ENCODE results near the gene CFAP47.

The CFAP47 gene

DNA sequence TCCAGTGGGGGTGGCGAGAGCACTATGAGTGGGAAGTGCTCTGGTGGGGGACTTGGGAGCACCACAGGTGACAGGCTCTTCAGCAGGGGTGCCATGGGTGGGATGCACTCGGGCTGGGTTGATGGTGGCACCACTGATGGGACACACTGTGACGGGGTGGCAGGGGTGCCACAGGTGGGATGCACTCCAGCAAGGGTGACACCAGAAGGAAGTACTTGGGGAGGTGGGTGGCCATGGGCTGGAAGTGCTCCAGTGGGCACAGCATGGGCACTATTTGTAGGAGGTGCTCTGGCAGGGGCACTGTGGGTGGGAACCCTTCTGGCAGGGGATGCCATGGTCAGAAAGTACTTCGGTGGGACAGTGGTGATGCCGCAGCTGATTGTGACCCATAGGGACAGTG is 346.6 kb downstream of the CFAP47 start:
- DNase-seq, result no peak

- no peak for DNase-seq
These were observed 390.6 kb downstream of the CFAP47 start for GRCh38 chrX:36310136-36310535.

DNA sequence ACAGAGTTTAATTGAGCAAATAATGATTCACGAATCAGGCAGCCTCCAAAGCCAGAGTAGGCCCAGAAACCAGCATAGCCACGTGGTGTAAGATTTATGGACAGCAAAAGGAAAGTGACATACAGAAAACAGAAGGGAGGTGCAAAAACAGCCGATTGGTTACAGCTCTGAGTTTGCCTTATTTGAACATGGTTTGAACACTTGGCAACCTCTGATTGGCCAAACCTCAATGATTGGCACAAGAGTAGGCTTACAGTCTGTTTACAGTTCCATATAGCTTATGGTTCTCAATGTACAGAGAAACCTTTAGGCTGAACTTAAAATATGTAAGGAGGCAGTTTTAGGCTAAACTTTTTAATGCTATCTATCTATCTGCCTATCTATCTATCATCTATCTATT is 394.8 kb downstream of the CFAP47 start:
- no peak for DNase-seq

GRCh38 chrX:36334572-36334971 is 415.0 kb downstream of the CFAP47 start:
- DNase-seq, result no peak

DNA sequence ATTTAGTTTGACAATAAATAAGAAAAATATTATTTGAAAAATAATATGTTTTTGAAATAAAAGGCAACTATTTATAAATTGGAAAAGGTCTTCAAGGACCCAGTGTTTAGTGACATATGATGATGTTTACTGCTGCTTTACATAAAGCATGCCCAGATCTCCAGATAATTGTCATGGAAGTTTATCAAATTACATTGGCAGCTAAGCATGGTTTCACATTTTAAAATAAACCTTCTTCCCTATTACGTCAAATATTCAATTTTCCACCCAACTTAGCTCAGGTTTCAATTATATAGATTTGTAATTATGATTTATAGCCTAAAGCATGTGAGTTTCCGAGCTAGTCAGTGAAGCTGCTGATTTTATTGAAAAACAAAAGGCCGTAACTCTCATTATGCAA is 417.2 kb downstream of the CFAP47 start:
- no peak for DNase-seq

GRCh38 chrX:36344301-36344700 is 424.8 kb downstream of the CFAP47 start:
- no peak for DNase-seq

DNA sequence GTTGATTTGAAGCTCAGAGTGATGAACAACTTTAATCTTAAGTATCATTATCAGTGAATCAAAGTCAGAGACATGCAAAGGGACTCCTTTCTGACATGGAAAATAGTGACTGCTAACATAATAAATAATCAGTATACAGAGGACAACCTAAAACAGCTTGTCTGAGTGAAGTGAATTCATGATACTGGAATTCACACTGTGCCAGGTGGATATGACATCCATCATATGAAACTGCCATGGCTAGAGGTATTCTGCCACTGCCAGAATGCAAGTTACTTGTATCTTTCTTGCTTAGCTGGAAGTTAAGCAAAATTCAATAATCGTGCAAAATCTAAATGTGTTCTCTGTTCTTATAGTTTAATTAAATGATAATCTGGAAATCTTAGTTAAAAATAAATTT is 429.0 kb downstream of the CFAP47 start:
- DNase-seq, result no peak

DNA sequence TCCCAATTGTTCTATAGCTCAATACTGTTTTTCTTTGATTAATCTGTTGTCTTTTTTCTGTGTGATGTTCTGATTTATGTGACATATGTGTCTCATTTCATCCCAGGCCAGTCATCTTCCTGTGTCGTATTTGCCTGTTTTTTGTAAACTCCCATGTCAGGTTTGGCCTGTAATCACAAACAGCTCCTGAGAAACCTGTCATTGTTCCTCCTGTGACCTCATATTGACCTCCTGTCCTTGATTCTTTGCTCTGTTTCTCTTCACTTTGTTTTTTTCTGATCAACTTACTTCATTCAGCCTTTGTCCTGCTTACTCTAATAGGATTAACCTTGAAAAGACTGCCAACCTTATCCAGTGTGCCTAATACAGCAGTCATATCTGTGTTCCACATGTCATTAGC is 438.3 kb downstream of the CFAP47 start:
- no peak for DNase-seq

DNA sequence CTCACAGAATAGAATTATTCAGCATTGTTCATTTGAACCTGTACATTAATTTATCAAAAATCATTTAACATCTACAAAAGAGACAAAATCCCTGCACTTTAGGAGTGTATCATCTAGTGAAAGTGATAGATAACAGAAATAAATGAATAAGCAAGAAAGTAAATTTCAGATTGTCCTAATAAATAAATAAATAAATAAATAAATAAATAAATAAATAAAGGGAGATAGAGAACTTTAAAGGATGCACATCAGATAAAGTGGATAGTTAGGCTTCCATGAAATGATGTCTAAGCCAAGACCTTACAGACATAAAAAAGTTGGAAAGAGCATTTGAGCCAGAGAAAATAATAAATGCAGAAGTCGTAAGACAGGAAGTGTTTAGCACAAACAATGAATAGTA is 444.7 kb downstream of the CFAP47 start:
- DNase-seq, result no peak

DNA sequence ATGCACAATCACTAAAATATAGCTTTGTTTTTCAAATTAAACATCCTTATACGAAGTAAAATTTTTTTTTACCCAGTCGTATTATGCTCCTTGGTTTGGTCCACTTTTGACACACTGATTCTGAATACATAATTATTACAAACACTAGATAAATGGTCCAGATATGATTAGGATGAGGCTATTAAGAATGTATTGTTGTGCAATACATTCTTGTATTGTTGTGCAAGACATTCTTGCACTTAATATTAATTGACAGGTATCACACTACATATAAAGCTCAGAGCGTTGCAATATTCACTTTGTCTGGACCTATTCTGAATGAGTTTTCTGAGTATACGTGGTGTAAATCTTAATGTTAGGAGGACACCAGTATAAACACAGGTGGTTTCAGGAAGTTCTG is 464.0 kb downstream of the CFAP47 start:
- no peak for DNase-seq

GRCh38 chrX:36388901-36389300 is 469.4 kb downstream of the CFAP47 start:
- DNase-seq, result peak; percentile 1

DNA sequence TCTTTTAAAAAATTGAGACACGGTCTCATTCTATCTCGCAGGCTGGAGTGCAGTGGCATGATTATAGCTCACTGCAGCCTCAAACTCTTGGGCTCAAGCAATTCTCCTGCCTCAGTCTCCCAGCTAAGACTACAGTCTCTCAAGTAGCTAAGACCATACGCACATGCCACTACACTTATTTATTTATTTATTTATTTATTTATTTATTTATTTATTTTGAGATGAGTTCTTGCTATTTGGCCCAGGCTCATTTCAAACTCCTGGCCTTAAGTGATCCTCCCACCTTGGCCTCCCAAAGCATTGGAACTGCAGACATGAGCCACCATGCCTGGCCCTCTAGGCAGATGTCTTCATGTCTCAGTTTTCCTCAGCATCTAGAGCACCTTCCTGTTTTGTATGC is 482.2 kb downstream of the CFAP47 start:
- no peak for DNase-seq

DNA sequence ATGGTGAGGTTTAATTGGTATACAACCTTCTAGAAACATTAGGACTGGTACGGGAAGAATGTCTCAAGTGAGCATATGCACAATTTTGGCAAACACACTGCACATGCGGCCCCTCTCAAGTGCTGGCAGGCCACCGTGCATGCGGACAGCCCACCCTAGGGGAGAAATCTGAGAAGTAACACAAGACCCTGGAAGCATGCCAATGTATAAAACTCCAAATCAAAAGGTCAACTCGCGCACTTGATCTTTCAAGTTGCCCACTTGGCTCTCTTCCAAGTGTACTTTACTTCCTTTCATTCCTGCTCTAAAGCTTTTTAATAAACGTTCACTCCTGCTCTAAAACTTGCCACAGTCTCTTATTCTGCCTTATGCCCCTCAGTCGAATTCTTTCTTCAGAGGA is 488.3 kb downstream of the CFAP47 start:
- no peak for DNase-seq

DNA sequence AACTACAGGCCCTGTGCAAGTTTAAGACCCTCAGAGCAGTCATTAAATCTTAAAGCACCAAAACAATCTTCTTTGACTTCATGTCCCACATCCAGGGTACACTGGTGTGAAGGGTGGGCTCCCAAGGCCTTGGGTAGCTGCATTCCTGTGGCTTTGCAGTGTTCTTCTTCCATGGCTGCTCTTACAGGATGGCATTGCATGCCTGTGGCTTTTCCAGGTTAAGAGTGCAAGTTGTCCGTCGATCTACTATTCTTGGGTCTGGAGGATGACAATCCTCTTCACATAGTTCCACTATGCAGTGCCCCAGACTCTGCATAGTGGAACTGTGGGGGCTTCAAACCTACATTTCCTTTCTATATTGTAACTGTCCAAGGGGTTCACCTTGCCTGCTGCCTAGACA is 494.5 kb downstream of the CFAP47 start:
- DNase-seq, result no peak

DNA sequence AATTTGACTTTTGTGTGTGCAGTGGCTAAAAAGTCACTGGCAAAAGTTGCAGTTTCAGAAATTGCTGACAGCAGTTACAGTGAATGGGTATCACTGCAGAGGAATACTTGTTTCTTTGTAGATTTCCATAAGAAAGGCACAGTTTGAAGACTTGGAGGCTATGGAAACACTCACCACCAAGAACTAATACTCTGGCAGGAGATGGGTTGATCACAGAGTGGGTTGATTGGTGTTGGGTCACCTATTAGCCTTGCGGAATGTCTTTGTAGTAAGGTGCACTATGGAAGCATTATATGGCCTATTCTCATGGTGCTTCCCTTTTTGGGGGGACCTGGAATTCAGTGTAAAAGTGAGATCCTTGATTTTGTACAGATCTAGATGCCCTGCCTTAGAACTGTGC is 502.8 kb downstream of the CFAP47 start:
- DNase-seq, result no peak

- DNase-seq, result peak; percentile 64
These were observed 512.3 kb downstream of the CFAP47 start for GRCh38 chrX:36431819-36432218.

- DNase-seq, result peak; percentile 7
These were observed 515.0 kb downstream of the CFAP47 start for GRCh38 chrX:36434522-36434921.
